GM23338 (cell line): ENCODE measurements around the gene OAS3. TPM values are rescaled to one million over a fixed set of nuclear protein-coding genes. Genes with fewer than 3 reads are reported as not detected.

ENCODE experiments used
- ATAC-seq: fragments of 200-7000 bp; cut with Tn5 transposase; 3 replicates; pipeline ENCODE4 v1.9.1; 2020
- DNase-seq: peaks from one replicate; pipeline ENCODE4 v3.0.0-alpha.2; 2015; ENCODE audit warnings: low spot score
- H2AFZ ChIP-seq: fragments of 200-600 bp; sonication (generic); 2 replicates; pipeline ENCODE4 v1.8.0; 2016; ENCODE audit warnings: antibody characterized with exemption, mild to moderate bottlenecking, moderate library complexity
- H3F3A ChIP-seq: fragments of 200-600 bp; sonication (generic); replicated peaks from 2 replicates; pipeline ENCODE4 v1.8.0; 2017; ENCODE audit warnings: antibody characterized with exemption, mixed run types, low read depth
- H3K27ac ChIP-seq: fragments of 200-600 bp; sonication (generic); 2 replicates; pipeline ENCODE4 v1.6.1; 2016; ENCODE audit warnings: low read depth
- H3K27me3 ChIP-seq: fragments of 200-600 bp; sonication (generic); 2 replicates; pipeline ENCODE4 v1.8.0; 2016; ENCODE audit warnings: mild to moderate bottlenecking, mixed run types, moderate library complexity; ENCODE audit not compliant: insufficient read depth
- H3K36me3 ChIP-seq: fragments of 200-600 bp; sonication (generic); 2 replicates; pipeline ENCODE4 v1.8.0; 2016; ENCODE audit warnings: mild to moderate bottlenecking; ENCODE audit not compliant: insufficient read depth
- H3K4me1 ChIP-seq: fragments of 200-600 bp; sonication (generic); 2 replicates; pipeline ENCODE4 v1.8.0; 2016; ENCODE audit warnings: mild to moderate bottlenecking, moderate library complexity; ENCODE audit not compliant: insufficient read depth
- H3K4me2 ChIP-seq: fragments of 200-600 bp; sonication (generic); 2 replicates; pipeline ENCODE4 v1.7.1; 2017; ENCODE audit warnings: mixed run types
- H3K4me3 ChIP-seq: fragments of 200-600 bp; sonication (generic); 2 replicates; pipeline ENCODE4 v1.6.1; 2016; ENCODE audit warnings: mixed run types
- H3K79me2 ChIP-seq: fragments of 200-600 bp; sonication (generic); replicated peaks from 2 replicates; pipeline ENCODE4 v1.8.0; 2017; ENCODE audit warnings: mild to moderate bottlenecking; ENCODE audit not compliant: insufficient read depth
- H3K9me2 ChIP-seq: fragments of 200-600 bp; sonication (generic); 2 replicates; pipeline ENCODE4 v1.8.0; 2017; ENCODE audit not compliant: insufficient read depth
- H4K20me1 ChIP-seq: fragments of 200-600 bp; sonication (generic); replicated peaks from 2 replicates; pipeline ENCODE4 v1.8.0; 2017; ENCODE audit warnings: mild to moderate bottlenecking; ENCODE audit not compliant: insufficient read depth
- H3K27ac Mint-ChIP-seq: 2 replicates; pipeline ENCODE4 v1.8.0; 2020; ENCODE audit warnings: inconsistent platforms, mild to moderate bottlenecking, moderate library complexity, mixed read lengths
- H3K27me3 Mint-ChIP-seq: 3 replicates; pipeline ENCODE4 v1.8.0; 2022; ENCODE audit warnings: low read depth, mild to moderate bottlenecking, moderate library complexity, mixed read lengths, inconsistent platforms; ENCODE audit not compliant: insufficient read depth, poor library complexity
- H3K36me3 Mint-ChIP-seq: 3 replicates; pipeline ENCODE4 v1.8.0; 2021; ENCODE audit warnings: low read depth, mild to moderate bottlenecking, inconsistent platforms, moderate library complexity, mixed read lengths
- H3K4me1 Mint-ChIP-seq: 3 replicates; pipeline ENCODE4 v1.8.0; 2020; ENCODE audit warnings: mild to moderate bottlenecking, inconsistent platforms, mixed read lengths
- H3K4me3 Mint-ChIP-seq: 3 replicates; pipeline ENCODE4 v1.8.0; 2021; ENCODE audit warnings: moderate library complexity, mild to moderate bottlenecking, inconsistent platforms, mixed read lengths
- H3K9me3 Mint-ChIP-seq: 3 replicates; pipeline ENCODE4 v1.8.0; 2020; ENCODE audit warnings: moderate library complexity, mild to moderate bottlenecking, inconsistent platforms, mixed read lengths
- CREB1 ChIP-seq: fragments of 250-450 bp; sonication (Bioruptor Pico); IDR thresholded peaks from 2 replicates; pipeline ENCODE4 v1.5.0; 2020; ENCODE audit warnings: low read depth, mild to moderate bottlenecking, moderate library complexity
- CTCF ChIP-seq, 2 experiments: fragments of 200-600 bp in 1 of 2; sonication (generic) in 1 of 2; conservative IDR thresholded peaks; 2 replicates each; pipeline versions ENCODE4 v1.5.1 to v1.6.1; 2016 to 2017; ENCODE audit warnings: antibody characterized with exemption in 2 of 2, low read depth in 2 of 2, mild to moderate bottlenecking in 2 of 2, moderate library complexity in 1 of 2
- ETS1 ChIP-seq: IDR thresholded peaks from 2 replicates; pipeline ENCODE4 v1.6.1; 2016; ENCODE audit warnings: antibody characterized with exemption
- EZH2 ChIP-seq: fragments of 200-600 bp; sonication (generic); IDR thresholded peaks from one replicate; pipeline ENCODE4 v1.8.0; 2017; ENCODE audit warnings: antibody characterized with exemption, mild to moderate bottlenecking, low read depth; ENCODE audit not compliant: unreplicated experiment
- EZH2phosphoT487 ChIP-seq: fragments of 200-600 bp; sonication (generic); IDR thresholded peaks from one replicate; pipeline ENCODE4 v1.8.1; 2018; ENCODE audit warnings: antibody characterized with exemption; ENCODE audit not compliant: unreplicated experiment
- NANOG ChIP-seq: IDR thresholded peaks from 2 replicates; pipeline ENCODE4 v1.6.1; 2016; ENCODE audit warnings: antibody characterized with exemption, borderline replicate concordance
- REST ChIP-seq: IDR thresholded peaks from one replicate; pipeline ENCODE4 v1.6.1; 2018; ENCODE audit warnings: antibody characterized with exemption; ENCODE audit not compliant: unreplicated experiment
- STAT1 ChIP-seq: IDR thresholded peaks from one replicate; pipeline ENCODE4 v1.6.1; 2016; ENCODE audit warnings: antibody characterized with exemption; ENCODE audit not compliant: unreplicated experiment
- ZNF331 ChIP-seq: fragments of 250-450 bp; sonication (Bioruptor Pico); IDR thresholded peaks from 2 replicates; pipeline ENCODE4 v1.5.0; 2020; ENCODE audit warnings: low read depth, mild to moderate bottlenecking, moderate library complexity
- ZNF462 ChIP-seq: fragments of 250-450 bp; sonication (Bioruptor Pico); IDR thresholded peaks from 2 replicates; pipeline ENCODE4 v1.5.0; 2020; ENCODE audit warnings: mild to moderate bottlenecking, moderate library complexity
- polyA plus RNA-seq: library from polyadenylated mRNA; unstranded; fragments of >200 nt; fragmentation: Nextera tagmentation; extraction: Ambion mirVana; gene quantifications from 2 replicates; pipeline ENCODE4 v1.2.1, GENCODE V29; 2016
- total RNA-seq: library from RNA; depleted of rRNA; stranded (reverse); fragments of >200 nt; shearing (Covaris generic); gene quantifications from 2 replicates; pipeline ENCODE4 v1.2.3, GENCODE V29; 2014

Gene OAS3
- total and polyA plus RNA-seq, 2 experiments from 2014 or later = 0.27 to 1.4 TPM

- H3K4me3 ChIP-seq = no peak overlapping the region
- H3K27ac ChIP-seq = no peak overlapping the region
- DNase-seq (no peak), ATAC-seq (no peak)
- TF ChIP-seq ETS1 (no peak), CTCF (conservative IDR thresholded peaks at IDR 0.05; ENCODE audit: low read depth in 2 of 2) (no peak), REST (no peak), EZH2 (no peak), ZNF462 (CRISPR knock-in tag) (no peak), CREB1 (CRISPR knock-in tag) (no peak), ZNF331 (CRISPR knock-in tag) (no peak), NANOG (no peak), STAT1 (no peak), EZH2phosphoT487 (no peak)
- no peaks in the 10 kb centered on the region for H3K4me1 ChIP-seq
- Mint-ChIP-seq H3K27ac (no peak overlapping the region), H3K36me3 (no peaks in the 10 kb centered on the region), H3K9me3 (peaks cover 3% of the 10 kb centered on the region; the same call in 2 of the 3 replicates), H3K27me3 (peaks cover 6% of the 10 kb centered on the region), H3K4me1 (no peaks in the 10 kb centered on the region), H3K4me3 (no peak overlapping the region)
- H3K79me2 ChIP-seq = no peaks in the 10 kb centered on the region
- H3K4me2 ChIP-seq = no peak overlapping the region
- H3K27me3 ChIP-seq = no peaks in the 10 kb centered on the region
- H4K20me1 ChIP-seq = no peaks in the 10 kb centered on the region
- H3K9me2 ChIP-seq = no peaks in the 10 kb centered on the region
- no peaks in the 10 kb centered on the region for H3F3A ChIP-seq
- no peaks in the 10 kb centered on the region for H3K36me3 ChIP-seq
- H2AFZ ChIP-seq = no peak overlapping the region
Measured at GRCh38 chr12:113002676-113003075, 64.4 kb downstream of the OAS3 start.
